AG04450 (cell line): Measurements from ENCODE around the gene LYRM9. TPM values are rescaled to one million over a fixed set of nuclear protein-coding genes. Genes with fewer than 3 reads are reported as not detected.

ENCODE experiments used
- CTCF ChIA-PET: fragments of 300-600, 350-600 bp; formaldehyde crosslinking; extraction: SDS; loops from one replicate; lab custom pipeline; 2022; ENCODE audit warnings: antibody characterized with exemption, inconsistent platforms; lab: Charles Lee
- POLR2A ChIA-PET: fragments of 350-600 bp; formaldehyde crosslinking; extraction: SDS; loops from one replicate; lab custom pipeline; 2021; ENCODE audit warnings: antibody characterized with exemption, inconsistent platforms; lab: Yijun Ruan, JAX
- DNase-seq: peaks from one replicate; pipeline ENCODE4 v3.0.0-alpha.2; 2011; ENCODE audit warnings: low read depth, low spot score
- H3K27ac ChIP-seq: one replicate; pipeline ENCODE4 v1.5.1; 2012; ENCODE audit warnings: low read depth, low read length, control low read depth
- H3K27me3 ChIP-seq: one replicate; pipeline ENCODE4 v1.6.0; 2012; ENCODE audit warnings: low read length; ENCODE audit not compliant: control insufficient read depth, insufficient read depth
- H3K4me3 ChIP-seq: 2 replicates; pipeline ENCODE4 v1.5.1; 2011; ENCODE audit warnings: mild to moderate bottlenecking, low read depth, low read length, control low read depth
- H3K9me3 ChIP-seq: 2 replicates; pipeline ENCODE4 v1.5.1; 2012; ENCODE audit warnings: low read length; ENCODE audit not compliant: control insufficient read depth, insufficient read depth
- CTCF ChIP-seq: IDR thresholded peaks from 2 replicates; pipeline ENCODE4 v1.5.1; 2011; ENCODE audit warnings: low read depth, low read length, control low read depth, inconsistent platforms
- polyA plus RNA-seq: library from polyadenylated mRNA; depleted of rRNA; stranded (reverse); fragments of >200 nt; gene quantifications from 2 replicates; pipeline ENCODE4 v1.2.3, GENCODE V29; 2011

The LYRM9 gene
- polyA plus RNA-seq, 1 experiment = 4.9 TPM

- no peak for TF ChIP-seq CTCF
- H3K4me3 ChIP-seq = no peak overlapping the region
- ChIA-PET POLR2A (interaction anchor here (0.6 kb wide), 1 partner anchor 103 kb away, joined by 5 read pairs; no protein-coding TSS in a partner anchor), CTCF (interaction anchor here (1.9 kb wide), 1 partner anchor 44 kb away, joined by 9 read pairs; no protein-coding TSS in a partner anchor)
- peaks cover 4% of the 10 kb centered on the region for H3K27me3 ChIP-seq
- no peak overlapping the region for H3K27ac ChIP-seq
- no peak for DNase-seq
- H3K9me3 ChIP-seq = no peaks in the 10 kb centered on the region
Observed at GRCh38 chr17:27938241-27938640, 45.1 kb upstream of the LYRM9 start.

GRCh38 chr17:27937025-27937546 lies 43.9 kb upstream of the LYRM9 start:
- no peak for TF ChIP-seq CTCF
- no peak for DNase-seq
- no peak overlapping the region for H3K27ac ChIP-seq
- POLR2A ChIA-PET = no interaction called here
- H3K27me3 ChIP-seq = peaks cover 4% of the 10 kb centered on the region
- H3K4me3 ChIP-seq = no peak overlapping the region
- no peaks in the 10 kb centered on the region for H3K9me3 ChIP-seq
- CTCF ChIA-PET = interaction anchor here (1.9 kb wide), 1 partner anchor 43 kb away, joined by 9 read pairs; no protein-coding TSS in a partner anchor

- Histone ChIP-seq H3K27me3 (no peaks in the 10 kb centered on the region), H3K27ac (no peak overlapping the region), H3K9me3 (no peaks in the 10 kb centered on the region), H3K4me3 (no peak overlapping the region)
- TF ChIP-seq CTCF = no peak
- CTCF ChIA-PET = interaction anchor here (1.4 kb wide), 1 partner anchor 36 kb away, joined by 4 read pairs; the partner anchor contains the start of gene LYRM9
- POLR2A ChIA-PET = no interaction called here
- no peak for DNase-seq
Observed at GRCh38 chr17:27930000-27930399, 36.8 kb upstream of the LYRM9 start.

- TF ChIP-seq CTCF = no peak
- POLR2A ChIA-PET = no interaction called here
- Histone ChIP-seq H3K9me3 (no peaks in the 10 kb centered on the region), H3K27me3 (no peaks in the 10 kb centered on the region), H3K27ac (no peak overlapping the region), H3K4me3 (no peak overlapping the region)
- DNase-seq = no peak
- CTCF ChIA-PET = no interaction called here
Observed at GRCh38 chr17:27928587-27928986, 35.4 kb upstream of the LYRM9 start.

- TF ChIP-seq CTCF = no peak
- Histone ChIP-seq H3K9me3 (no peaks in the 10 kb centered on the region), H3K27ac (no peak overlapping the region), H3K4me3 (no peak overlapping the region), H3K27me3 (no peaks in the 10 kb centered on the region)
- ChIA-PET POLR2A (no interaction called here), CTCF (no interaction called here)
- no peak for DNase-seq
Observed at GRCh38 chr17:27927781-27928180, 34.6 kb upstream of the LYRM9 start.
